ENCODE measurements around the gene ARHGDIG. TPM values are rescaled to one million over a fixed set of nuclear protein-coding genes. Genes with fewer than 3 reads are reported as not detected.

ARHGDIG gene
- total and polyA plus RNA-seq, 2 of the 4 experiments (the other 2 are of a cell fraction), result 0.24 to 0.36 TPM

- H2AK5ac ChIP-seq (ENCODE audit: low read depth, low read length), result no peak overlapping the region
- H3K23ac ChIP-seq (ENCODE audit: low read depth, low read length), result no peak overlapping the region
- H4K5ac ChIP-seq (ENCODE audit: low read depth, low read length), result no peak overlapping the region
- intact Hi-C loops (cut with micrococcal nuclease) (no loop called here), in situ Hi-C loops (cut with MboI; ENCODE audit: low sequenced_read_pairs) (no loop called here), dilution Hi-C loops (cut with HindIII; ENCODE audit: low sequenced_read_pairs, unreplicated experiment) (no loop called here)
- H3K79me1 ChIP-seq (ENCODE audit: low read depth in 1 of 2, low read length in 2 of 2), result no peaks in the 10 kb centered on the region
- H2BK5ac ChIP-seq (ENCODE audit: low read depth, low read length, poor library complexity, severe bottlenecking), result no peak overlapping the region
- H3K4me1 ChIP-seq (ENCODE audit: control insufficient read depth, insufficient read depth, low read length), result peaks cover 3% of the 10 kb centered on the region; the same call in 1 of the 2 replicates
- no peaks in the 10 kb centered on the region; the same call in 1 of the 2 replicates for H4K20me1 ChIP-seq (ENCODE audit: insufficient read depth, low read length)
- ChIA-PET POLR2A (ENCODE audit: unreplicated experiment) (no interaction called here), CTCF (no interaction called here)
- DNase-seq (peak; percentile 17), ATAC-seq (ENCODE audit: low read depth) (no peak)
- H3K9ac ChIP-seq (ENCODE audit: low read depth, low read length), result no peak overlapping the region
- H4K8ac ChIP-seq (ENCODE audit: low read depth in 2 of 2, low read length in 2 of 2), result no peak overlapping the region
- H3K14ac ChIP-seq (replicated peaks; ENCODE audit: low read depth, low read length), result no peak overlapping the region
- no TSS peak for BruUV-seq (replicated peaks)
- no peaks in the 10 kb centered on the region for H3K9me1 ChIP-seq (ENCODE audit: insufficient read depth, low read length)
- H2AK9ac ChIP-seq (replicated peaks; ENCODE audit: low read depth, low read length, poor library complexity), result no peak overlapping the region
- peaks cover 50% of the 10 kb centered on the region for H3K27me3 ChIP-seq (ENCODE audit: control insufficient read depth, insufficient read depth, low read length)
- TF ChIP-seq ELK1 (IDR thresholded peaks at IDR 0.05; ENCODE audit: borderline replicate concordance, low read depth, low read length) (no peak), FOS (IDR thresholded peaks at IDR 0.05; ENCODE audit: low read depth, low read length) (no peak)
- no peak overlapping the region for H2BK120ac ChIP-seq (ENCODE audit: low read depth, low read length)
- H2BK15ac ChIP-seq (ENCODE audit: low read depth, low read length), result no peak overlapping the region
- no peak overlapping the region for H3K56ac ChIP-seq (ENCODE audit: extremely low read depth, insufficient read depth, low read length)
- no peak overlapping the region for H2BK20ac ChIP-seq (ENCODE audit: low read depth, low read length)
- WGBS, 2 experiments (ENCODE audit: extremely low coverage in 2 of 2, insufficient read length in 1 of 2), result 47% methylated on average over 2 of the region's 6 CpGs; no CpG with 5 or more reads in 1 of the 2 experiments
- H3K9me3 ChIP-seq (ENCODE audit: control insufficient read depth, insufficient read depth, low read length), result no peaks in the 10 kb centered on the region
- H4K91ac ChIP-seq (ENCODE audit: insufficient read depth, low read depth, low read length), result no peak overlapping the region
- H3K4me3 ChIP-seq (ENCODE audit: insufficient read depth, low read depth, low read length), result no peak overlapping the region
- no peak overlapping the region for H3K4me2 ChIP-seq (ENCODE audit: low read depth, low read length)
- H3K36me3 ChIP-seq (ENCODE audit: control insufficient read depth, insufficient read depth, low read length), result no peaks in the 10 kb centered on the region
- H2AFZ ChIP-seq (replicated peaks; ENCODE audit: low read length, poor library complexity), result no peak overlapping the region
- no peak overlapping the region for H3K4ac ChIP-seq (ENCODE audit: low read depth, low read length)
- no peak overlapping the region for H3K27ac ChIP-seq (ENCODE audit: insufficient read depth, low read length)
- no peak overlapping the region for H3K18ac ChIP-seq (ENCODE audit: low read depth, low read length)
Measured at GRCh38 chr16:278863-279366, 1.5 kb upstream of the ARHGDIG start.
